H1 (cell line): ENCODE data around the gene TCERG1L. TPM values are rescaled to one million over a fixed set of nuclear protein-coding genes. Genes with fewer than 3 reads are reported as not detected.

Experiments used
- CTCF ChIP-seq, 3 experiments: IDR thresholded peaks; 1 replicate in 2 of 3; 2 replicates in 1 of 3; pipeline versions ENCODE4 v1.5.1 to v1.6.1; 2011; ENCODE audit warnings: low read length in 3 of 3, mild to moderate bottlenecking in 3 of 3, inconsistent platforms in 2 of 3, low read depth in 1 of 3, moderate library complexity in 1 of 3; ENCODE audit not compliant: insufficient read depth in 1 of 3; ENCODE audit errors: control extremely low read depth in 1 of 3
- JUND ChIP-seq: IDR thresholded peaks from 2 replicates; pipeline ENCODE4 v1.6.1; 2011; ENCODE audit warnings: mild to moderate bottlenecking, improper control_type of control experiment, low read length
- NANOG ChIP-seq: IDR thresholded peaks from 2 replicates; pipeline ENCODE4 v1.6.1; 2011; ENCODE audit warnings: low read length, low read depth, mild to moderate bottlenecking, inconsistent platforms; ENCODE audit not compliant: insufficient read depth, poor library complexity, severe bottlenecking
- polyA plus RNA-seq, 7 experiments: library from polyadenylated mRNA; depleted of rRNA in 3 of 7; stranded (reverse) in 5 of 7; unstranded in 2 of 7; fragments of >200 nt in 5 of 7; fragments of 200-250 nt in 2 of 7; gene quantifications; 1 replicate in 5 of 7; 2 replicates in 1 of 7; 4 replicates in 1 of 7; pipeline versions ENCODE4 v1.2.1 to v1.2.3, GENCODE V29; 2011 to 2013; ENCODE audit warnings: missing spikeins in 2 of 7, mixed read lengths in 2 of 7
- total RNA-seq: library from RNA; stranded (reverse); fragmentation: NEBNext Ultra II Directional; extraction: Animal tissue kit (Norgen Biotek cat#: 25700); gene quantifications from 2 replicates; pipeline ENCODE4 v1.2.1, GENCODE V29; 2021

Gene TCERG1L
- total and polyA plus RNA-seq, 2 of the 8 experiments (the other 6 are each of a cell fraction or from before 2014, with no cell fraction given): 3.9 to 6.9 TPM

GRCh38 chr10:131242007-131242406 lies 69.5 kb downstream of the TCERG1L start (continued):
- TF ChIP-seq CTCF (IDR thresholded peaks at IDR 0.05; ENCODE audit: control extremely low read depth in 1 of 3, insufficient read depth in 1 of 3, low read depth in 1 of 3, low read length in 3 of 3) (peak; percentile 67 to 79 (median 67)), JUND (no peak), NANOG (no peak)
